Pancreas (tissue), 10 donors: ENCODE data around the gene PPP1R1C. TPM values are rescaled to one million over a fixed set of nuclear protein-coding genes. Genes with fewer than 3 reads are reported as not detected.

Experiments used
- ATAC-seq, 4 donors: fragments of 200-7000 bp; cut with Tn5 transposase; one replicate each; pipeline versions ENCODE4 v1.8.0 to v1.9.1; 2020; ENCODE audit warnings: mild to moderate bottlenecking in 4 of 4, moderate library complexity in 4 of 4
- DNase-seq, 6 donors: peaks; one replicate each; pipeline ENCODE4 v3.0.0-alpha.2; 2020
- FAIRE-seq: peaks from 2 replicates; lab custom pipeline; 2012; peaks lifted over from hg19 to GRCh38; lab: Jason Lieb, UNC
- H3K27ac ChIP-seq, 4 donors: fragments of 200-600 bp; sonication (generic); 1 replicate in 3 of 4; 2 replicates in 1 of 4; pipeline versions ENCODE4 v1.5.0 to v1.8.0; 2020
- H3K27me3 ChIP-seq, 4 donors: fragments of 200-600 bp; one replicate each; pipeline ENCODE4 v1.8.0; 2021
- H3K36me3 ChIP-seq, 3 donors: fragments of 200-600 bp; sonication (generic) in 1 of 3; one replicate each; pipeline versions ENCODE4 v1.5.0 to v1.8.0; 2020 to 2021
- H3K4me1 ChIP-seq, 3 donors: fragments of 200-600 bp; one replicate each; pipeline ENCODE4 v1.8.0; 2021
- H3K4me3 ChIP-seq, 4 donors: fragments of 200-600 bp; sonication (generic) in 2 of 4; one replicate each; pipeline versions ENCODE4 v1.5.0 to v1.8.0; 2020 to 2021
- H3K9me3 ChIP-seq, 4 donors: fragments of 200-600 bp; one replicate each; pipeline ENCODE4 v1.8.0; 2021
- WGBS, 2 donors: extraction: QIAGEN DNeasy Blood & Tissue Kit; methylation state at CpG; one replicate each; pipeline ENCODE4 v1.1.7; 2013; 5-methylcytosine and 5-hydroxymethylcytosine counted together
- intact Hi-C, 3 donors: fragments of 100-400 bp; cut with DNase I; formaldehyde crosslinking; loops; one replicate each; pipeline versions ENCODE4 v1.11.1 to v1.14.2; 2022
- polyA plus RNA-seq, 2 donors: library from polyadenylated mRNA; stranded (reverse); fragments of 200-250 nt; gene quantifications; one replicate each; pipeline ENCODE4 v1.2.3, GENCODE V29; 2013
- total RNA-seq, 6 donors: library from RNA; stranded (reverse); fragmentation: NEBNext Ultra II Directional in 4 of 6; extraction: Animal tissue kit (Norgen Biotek cat#: 25700) in 4 of 6; gene quantifications; one replicate each; pipeline versions ENCODE4 v1.2.1 to v1.2.4, GENCODE V29; 2021 to 2023
- TF ChIP-seq, protein P1 (sequence below), 4 donors: fragments of 200-600 bp; sonication (generic) in 3 of 4; IDR thresholded peaks; one replicate each; pipeline versions ENCODE4 v1.5.0 to v1.8.0; 2021; ENCODE audit warnings: antibody characterized with exemption in 4 of 4
- donor health status: healthy with polysubstance abuse.
- donor health status: DM: no; HTN: no; CAD: no; lungs with moderate emphysema.
- donor health status: DM: no; HTN: no; CAD: no.
- donor health status: control.
- donor health status: control.
- donor health status: Bipolar disorder and iron deficiency.
- donor health status: DM: yes; HTN: yes; CAD: no.
- donor health status: DM: no; HTN: no; CAD: no.
- donor health status: DM: no; HTN: no; CAD: no.
- donor health status: DM: yes; HTN: yes; CAD: no.

The PPP1R1C gene
- total and polyA plus RNA-seq, 8 donors: 0.20 to 2.4 (median 0.73) TPM

DNA sequence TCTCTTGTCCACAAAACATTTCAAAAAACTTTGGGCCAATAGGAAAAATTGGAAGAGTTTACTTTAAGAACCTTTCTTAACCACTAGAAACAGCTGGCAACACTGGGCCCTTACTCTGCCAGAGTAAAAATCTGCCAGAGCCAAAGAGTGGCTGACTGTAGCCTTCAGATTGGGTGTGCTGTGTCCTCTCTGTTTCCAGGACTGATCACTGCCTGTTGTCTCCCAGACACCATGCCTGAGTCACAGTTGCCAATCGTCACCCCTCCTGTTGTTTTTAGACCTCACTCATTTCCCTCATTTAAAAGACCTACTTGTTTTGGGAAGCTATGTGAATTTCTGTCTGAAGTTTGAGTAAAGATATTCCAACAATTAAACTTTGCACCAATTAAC lies 159.1 kb downstream of the PPP1R1C start:
- ATAC-seq (peak in 3 of 4 donors; percentile 44 to 59 (median 46)), DNase-seq (no peak), FAIRE-seq (no peak)
- H3K4me1 ChIP-seq: no peaks in the 10 kb centered on the region
- H3K4me3 ChIP-seq: no peak overlapping the region
- intact Hi-C loops: no loop called here
- H3K27me3 ChIP-seq: no peaks in the 10 kb centered on the region
- 43 to 50% methylated on average over 1 of the region's 1 CpG for WGBS, 2 donors
- TF ChIP-seq, protein P1, sequence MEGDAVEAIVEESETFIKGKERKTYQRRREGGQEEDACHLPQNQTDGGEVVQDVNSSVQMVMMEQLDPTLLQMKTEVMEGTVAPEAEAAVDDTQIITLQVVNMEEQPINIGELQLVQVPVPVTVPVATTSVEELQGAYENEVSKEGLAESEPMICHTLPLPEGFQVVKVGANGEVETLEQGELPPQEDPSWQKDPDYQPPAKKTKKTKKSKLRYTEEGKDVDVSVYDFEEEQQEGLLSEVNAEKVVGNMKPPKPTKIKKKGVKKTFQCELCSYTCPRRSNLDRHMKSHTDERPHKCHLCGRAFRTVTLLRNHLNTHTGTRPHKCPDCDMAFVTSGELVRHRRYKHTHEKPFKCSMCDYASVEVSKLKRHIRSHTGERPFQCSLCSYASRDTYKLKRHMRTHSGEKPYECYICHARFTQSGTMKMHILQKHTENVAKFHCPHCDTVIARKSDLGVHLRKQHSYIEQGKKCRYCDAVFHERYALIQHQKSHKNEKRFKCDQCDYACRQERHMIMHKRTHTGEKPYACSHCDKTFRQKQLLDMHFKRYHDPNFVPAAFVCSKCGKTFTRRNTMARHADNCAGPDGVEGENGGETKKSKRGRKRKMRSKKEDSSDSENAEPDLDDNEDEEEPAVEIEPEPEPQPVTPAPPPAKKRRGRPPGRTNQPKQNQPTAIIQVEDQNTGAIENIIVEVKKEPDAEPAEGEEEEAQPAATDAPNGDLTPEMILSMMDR (IDR thresholded peaks at IDR 0.05): no peak
- H3K27ac ChIP-seq: no peak overlapping the region
- H3K36me3 ChIP-seq: no peaks in the 10 kb centered on the region
- no peaks in the 10 kb centered on the region for H3K9me3 ChIP-seq

DNA sequence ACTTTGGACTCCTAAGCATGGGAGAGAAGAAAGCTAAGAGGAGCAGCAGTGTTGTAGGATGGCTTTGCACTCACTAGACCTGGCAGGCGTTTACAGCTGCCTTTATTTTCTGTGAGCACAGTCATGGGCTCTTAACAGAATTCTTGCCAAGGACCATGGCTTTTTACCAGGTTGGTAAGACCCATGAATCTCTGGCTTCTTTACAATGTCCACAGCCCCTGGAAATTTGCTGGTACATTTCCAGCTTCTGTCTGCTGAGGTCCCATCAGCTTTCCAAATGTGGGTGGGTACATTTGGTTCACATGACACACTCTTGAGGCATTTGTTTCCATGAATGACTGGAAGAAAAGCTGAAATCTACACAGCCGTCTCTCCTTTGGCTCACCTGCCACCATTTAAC lies 162.7 kb downstream of the PPP1R1C start:
- ATAC-seq: peak in 3 of 4 donors; percentile 14 to 66 (median 19)
- Histone ChIP-seq H3K9me3 (no peaks in the 10 kb centered on the region), H3K27me3 (no peaks in the 10 kb centered on the region), H3K4me3 (no peak overlapping the region), H3K4me1 (no peaks in the 10 kb centered on the region), H3K27ac (no peak overlapping the region), H3K36me3 (no peaks in the 10 kb centered on the region)
- intact Hi-C loops: no loop called here
- FAIRE-seq: no peak
- 16% methylated on average over 2 of the region's 2 CpGs for WGBS, 2 donors
- DNase-seq: peak in 1 of 6 donors; percentile 15
- TF ChIP-seq, protein P1 (IDR thresholded peaks at IDR 0.05): no peak

DNA sequence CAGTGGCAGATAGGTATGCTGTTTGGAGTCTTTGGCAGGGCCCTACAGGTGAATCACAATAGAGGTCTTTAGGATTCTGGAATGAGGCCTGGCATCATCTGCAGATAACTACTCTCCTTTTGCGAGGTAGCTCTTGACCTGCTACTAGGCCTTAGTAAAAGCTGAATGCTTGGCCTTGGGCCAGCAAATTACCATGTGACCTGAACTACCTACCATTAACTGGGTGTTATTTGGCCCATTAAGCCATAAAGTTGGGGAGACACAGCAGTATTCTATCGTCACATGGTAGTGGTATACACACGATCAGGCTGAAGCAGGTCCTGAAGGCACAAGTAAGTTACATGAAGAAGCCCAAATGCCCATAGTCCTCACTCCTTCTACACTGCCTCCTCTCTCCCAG lies 178.2 kb downstream of the PPP1R1C start:
- no peak overlapping the region for H3K4me3 ChIP-seq
- no peaks in the 10 kb centered on the region for H3K9me3 ChIP-seq
- intact Hi-C loops: no loop called here
- no peak for DNase-seq
- H3K36me3 ChIP-seq: no peaks in the 10 kb centered on the region
- H3K27ac ChIP-seq: no peak overlapping the region
- H3K4me1 ChIP-seq: no peaks in the 10 kb centered on the region
- TF ChIP-seq, protein P1 (IDR thresholded peaks at IDR 0.05): no peak
- no peaks in the 10 kb centered on the region for H3K27me3 ChIP-seq
- 86 to 91% methylated on average over 3 of the region's 3 CpGs for WGBS, 2 donors
- no peak for FAIRE-seq
- ATAC-seq: no peak

DNA sequence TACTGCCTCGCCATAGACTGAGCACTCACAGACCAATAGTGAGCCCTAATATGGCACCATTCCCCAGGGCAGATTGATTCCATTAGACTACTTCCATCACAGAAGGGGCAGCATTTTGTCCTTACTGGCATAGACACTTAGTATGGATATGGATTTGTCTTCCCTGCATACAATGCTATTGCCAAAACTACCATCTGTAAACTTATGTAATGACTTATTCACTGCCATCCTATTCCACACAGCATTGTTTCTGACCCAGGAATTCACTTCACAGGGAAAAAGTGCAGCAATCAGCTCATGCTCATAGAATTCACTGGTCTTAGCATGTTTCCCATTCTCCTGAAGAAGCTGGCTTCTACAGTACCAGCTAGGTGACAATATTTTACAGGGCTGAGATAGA lies 179.0 kb downstream of the PPP1R1C start:
- Histone ChIP-seq H3K4me3 (no peak overlapping the region), H3K9me3 (no peaks in the 10 kb centered on the region), H3K27me3 (no peaks in the 10 kb centered on the region), H3K36me3 (no peaks in the 10 kb centered on the region), H3K27ac (no peak overlapping the region), H3K4me1 (no peaks in the 10 kb centered on the region)
- intact Hi-C loops: no loop called here
- DNase-seq: no peak
- FAIRE-seq: no peak
- 63 to 91% methylated on average over 1 of the region's 1 CpG for WGBS, 2 donors
- no peak for ATAC-seq
- TF ChIP-seq, protein P1 (IDR thresholded peaks at IDR 0.05): no peak

DNA sequence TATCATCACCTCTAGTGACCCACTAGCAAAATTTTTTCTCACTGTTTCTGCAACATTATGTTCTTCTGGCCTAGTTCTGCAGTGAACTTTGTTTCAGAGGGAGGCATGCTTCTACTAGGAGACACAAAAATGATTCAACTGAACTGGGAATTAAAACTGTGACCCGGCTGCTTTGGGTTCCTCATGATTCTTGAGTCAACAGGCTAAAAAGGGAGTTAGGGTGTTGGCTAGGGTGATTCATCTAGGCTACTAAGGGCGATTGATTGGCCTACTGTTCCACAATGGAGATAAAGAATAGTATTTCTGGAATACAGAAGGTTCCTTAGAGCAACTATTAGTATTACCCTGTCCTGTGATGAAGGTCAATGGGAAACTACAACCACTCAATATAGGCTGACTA lies 179.5 kb downstream of the PPP1R1C start:
- TF ChIP-seq, protein P1 (IDR thresholded peaks at IDR 0.05): no peak
- ATAC-seq: no peak
- Histone ChIP-seq H3K4me1 (no peaks in the 10 kb centered on the region), H3K27ac (no peak overlapping the region), H3K4me3 (no peak overlapping the region), H3K36me3 (no peaks in the 10 kb centered on the region), H3K27me3 (no peaks in the 10 kb centered on the region), H3K9me3 (no peaks in the 10 kb centered on the region)
- 60 to 73% methylated on average over 2 of the region's 2 CpGs for WGBS, 2 donors
- no peak for FAIRE-seq
- DNase-seq: no peak
- intact Hi-C loops: no loop called here
